PFSK-1 (cell line): Measurements from ENCODE around the gene LSM6.

Source experiments
- POLR2AphosphoS5 ChIP-seq: IDR thresholded peaks from 2 replicates; pipeline ENCODE4 v1.6.1; 2012; ENCODE audit warnings: low read depth, mild to moderate bottlenecking, control low read depth, low read length, moderate library complexity
- SIN3A ChIP-seq: IDR thresholded peaks from 2 replicates; pipeline ENCODE4 v1.6.1; 2012; ENCODE audit warnings: mild to moderate bottlenecking, low read length, moderate library complexity, borderline replicate concordance; ENCODE audit not compliant: insufficient read depth
- TAF1 ChIP-seq: IDR thresholded peaks from 2 replicates; pipeline ENCODE4 v1.6.1; 2012; ENCODE audit warnings: low read length, control low read depth, borderline replicate concordance; ENCODE audit not compliant: insufficient read depth
- TF ChIP-seq, protein P1 (sequence below), 2 experiments: IDR thresholded peaks; 2 replicates each; pipeline versions ENCODE4 v1.6.1 to v1.8.0; 2011 to 2012; ENCODE audit warnings: low read depth in 2 of 2, low read length in 2 of 2, control low read depth in 1 of 2, inconsistent platforms in 1 of 2, mild to moderate bottlenecking in 1 of 2, moderate library complexity in 1 of 2; ENCODE audit not compliant: insufficient read depth in 1 of 2

DNA sequence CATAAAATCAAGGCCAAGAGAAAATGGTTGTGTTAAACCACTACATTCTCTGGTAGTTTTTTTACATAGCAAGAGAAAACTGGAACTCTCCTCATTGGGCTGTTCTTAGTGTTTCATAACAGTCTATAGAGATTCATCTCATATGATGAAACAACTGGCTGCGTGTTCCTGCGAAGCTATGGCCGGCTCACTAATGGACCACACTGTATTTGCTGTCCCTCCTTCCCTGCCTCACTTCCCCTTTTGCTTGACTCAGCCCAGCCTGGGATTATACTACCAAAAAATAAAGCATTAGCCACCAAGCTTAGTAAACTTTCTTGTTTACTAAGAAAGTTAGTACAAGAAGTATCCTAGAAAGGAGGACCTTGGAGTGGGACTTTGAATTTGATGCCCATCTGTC is 31.6 kb upstream of the LSM6 start:
- TF ChIP-seq, protein P1, sequence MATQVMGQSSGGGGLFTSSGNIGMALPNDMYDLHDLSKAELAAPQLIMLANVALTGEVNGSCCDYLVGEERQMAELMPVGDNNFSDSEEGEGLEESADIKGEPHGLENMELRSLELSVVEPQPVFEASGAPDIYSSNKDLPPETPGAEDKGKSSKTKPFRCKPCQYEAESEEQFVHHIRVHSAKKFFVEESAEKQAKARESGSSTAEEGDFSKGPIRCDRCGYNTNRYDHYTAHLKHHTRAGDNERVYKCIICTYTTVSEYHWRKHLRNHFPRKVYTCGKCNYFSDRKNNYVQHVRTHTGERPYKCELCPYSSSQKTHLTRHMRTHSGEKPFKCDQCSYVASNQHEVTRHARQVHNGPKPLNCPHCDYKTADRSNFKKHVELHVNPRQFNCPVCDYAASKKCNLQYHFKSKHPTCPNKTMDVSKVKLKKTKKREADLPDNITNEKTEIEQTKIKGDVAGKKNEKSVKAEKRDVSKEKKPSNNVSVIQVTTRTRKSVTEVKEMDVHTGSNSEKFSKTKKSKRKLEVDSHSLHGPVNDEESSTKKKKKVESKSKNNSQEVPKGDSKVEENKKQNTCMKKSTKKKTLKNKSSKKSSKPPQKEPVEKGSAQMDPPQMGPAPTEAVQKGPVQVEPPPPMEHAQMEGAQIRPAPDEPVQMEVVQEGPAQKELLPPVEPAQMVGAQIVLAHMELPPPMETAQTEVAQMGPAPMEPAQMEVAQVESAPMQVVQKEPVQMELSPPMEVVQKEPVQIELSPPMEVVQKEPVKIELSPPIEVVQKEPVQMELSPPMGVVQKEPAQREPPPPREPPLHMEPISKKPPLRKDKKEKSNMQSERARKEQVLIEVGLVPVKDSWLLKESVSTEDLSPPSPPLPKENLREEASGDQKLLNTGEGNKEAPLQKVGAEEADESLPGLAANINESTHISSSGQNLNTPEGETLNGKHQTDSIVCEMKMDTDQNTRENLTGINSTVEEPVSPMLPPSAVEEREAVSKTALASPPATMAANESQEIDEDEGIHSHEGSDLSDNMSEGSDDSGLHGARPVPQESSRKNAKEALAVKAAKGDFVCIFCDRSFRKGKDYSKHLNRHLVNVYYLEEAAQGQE (IDR thresholded peaks at IDR 0.05; ENCODE audit: insufficient read depth in 1 of 2, low read depth in 2 of 2, low read length in 2 of 2): no peak
- no peak for TF ChIP-seq TAF1
- TF ChIP-seq POLR2AphosphoS5: no peak
- no peak for TF ChIP-seq SIN3A
